Panc1 (cell line): ENCODE measurements around the gene ATE1.

ENCODE experiments used
- CTCF ChIP-seq: fragments of 450-650 bp; IDR thresholded peaks from 2 replicates; pipeline ENCODE4 v1.5.1; 2017; ENCODE audit warnings: mild to moderate bottlenecking
- POLR2AphosphoS5 ChIP-seq: IDR thresholded peaks from 2 replicates; pipeline ENCODE4 v1.6.1; 2012; ENCODE audit warnings: mild to moderate bottlenecking, low read depth, low read length, moderate library complexity
- REST ChIP-seq, 2 experiments: IDR thresholded peaks; 2 replicates each; pipeline ENCODE4 v1.6.1; 2011 to 2012; ENCODE audit warnings: low read depth in 2 of 2, control low read depth in 1 of 2, low read length in 1 of 2, mild to moderate bottlenecking in 1 of 2, moderate library complexity in 1 of 2; ENCODE audit not compliant: insufficient read depth in 1 of 2
- SIN3A ChIP-seq: IDR thresholded peaks from 2 replicates; pipeline ENCODE4 v1.6.1; 2012; ENCODE audit warnings: low read depth, mild to moderate bottlenecking, low read length, moderate library complexity, borderline replicate concordance; ENCODE audit not compliant: insufficient read depth

DNA sequence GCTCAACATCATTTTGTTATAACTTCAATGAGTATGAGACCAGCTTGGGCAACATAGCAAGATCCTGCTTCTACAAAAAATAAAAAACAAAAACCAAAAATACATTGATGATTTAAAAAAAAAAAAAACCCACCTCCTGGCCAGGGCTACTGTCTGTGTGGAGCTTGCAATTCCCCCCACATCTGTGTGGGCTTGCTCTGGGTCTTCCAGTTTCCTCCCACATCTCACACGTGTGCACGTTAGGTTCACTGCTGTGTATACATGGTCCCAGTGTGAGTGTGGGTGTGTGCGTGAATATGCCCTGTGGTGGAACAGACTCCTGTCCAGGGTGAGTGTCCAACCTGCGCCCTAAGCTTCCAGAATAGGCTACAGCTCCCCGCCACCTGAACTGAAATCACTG, 41.6 kb downstream of the ATE1 start:
- TF ChIP-seq CTCF (no peak), REST (IDR thresholded peaks at IDR 0.05; ENCODE audit: insufficient read depth in 1 of 2, low read depth in 2 of 2, low read length in 1 of 2) (no peak), SIN3A (no peak), POLR2AphosphoS5 (no peak)
